ENCODE results near the gene NLRC3.

- TF ChIP-seq ZNF121 (tag by site-specific recombination; IDR thresholded peaks at IDR 0.05) (no peak), CTCF (tag by site-specific recombination; IDR thresholded peaks at IDR 0.05) (no peak), ZSCAN23 (tag by site-specific recombination; IDR thresholded peaks at IDR 0.05) (no peak), REST (tag by site-specific recombination; IDR thresholded peaks at IDR 0.05) (no peak), ZFP37 (tag by site-specific recombination; IDR thresholded peaks at IDR 0.05) (no peak), ZNF600 (tag by site-specific recombination; IDR thresholded peaks at IDR 0.05) (no peak), PBX3 (CRISPR knock-in tag; IDR thresholded peaks at IDR 0.05) (no peak)
Observed at GRCh38 chr16:3518292-3518985, 58.8 kb downstream of the NLRC3 start.
